ENCODE measurements around the gene LRRC46. TPM values are rescaled to one million over a fixed set of nuclear protein-coding genes. Genes with fewer than 3 reads are reported as not detected.

LRRC46 gene
- total and polyA plus RNA-seq, 2 of the 13 experiments (the other 11 are each of a cell fraction or from before 2014, with no cell fraction given), result 0.09 TPM

DNA sequence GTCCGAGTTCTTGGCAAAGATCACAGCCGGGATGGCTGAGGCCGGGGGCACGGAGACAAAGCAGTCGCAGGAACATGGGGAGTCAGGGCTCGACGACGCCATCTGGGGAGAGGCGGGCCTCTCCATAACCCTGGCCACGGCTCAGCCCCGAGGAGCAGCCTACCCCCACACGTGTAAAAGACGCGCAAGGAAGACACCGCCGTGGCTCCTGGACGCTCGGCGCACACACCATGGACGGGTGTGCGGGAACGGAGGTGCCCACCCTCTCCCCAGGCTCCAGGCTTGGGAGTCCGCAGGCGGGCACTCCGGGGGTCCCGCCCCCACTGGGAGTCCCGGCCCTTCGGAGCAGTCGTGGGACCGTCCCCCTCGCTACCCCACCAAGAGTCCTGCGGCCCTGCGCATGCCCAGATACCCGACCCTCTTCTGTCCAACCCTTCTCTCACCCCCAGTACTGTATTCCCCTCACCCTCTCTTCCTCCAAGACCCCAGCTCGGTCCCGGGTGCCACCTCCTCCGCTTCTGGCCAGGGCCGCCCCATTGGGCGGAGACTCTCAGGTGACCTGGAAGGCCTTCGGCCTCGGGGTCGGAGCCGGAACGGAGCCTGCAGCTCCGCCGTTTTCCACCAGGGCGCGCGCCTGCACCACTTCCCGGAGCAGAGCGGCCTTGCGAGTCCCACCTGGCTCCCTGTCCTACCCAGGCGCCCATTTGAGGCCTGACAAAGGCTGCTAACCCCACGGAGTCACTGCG is 9.4 kb downstream of the LRRC46 start, which contains the start of gene SCRN2 (continued):
- TF ChIP-seq, protein P1, sequence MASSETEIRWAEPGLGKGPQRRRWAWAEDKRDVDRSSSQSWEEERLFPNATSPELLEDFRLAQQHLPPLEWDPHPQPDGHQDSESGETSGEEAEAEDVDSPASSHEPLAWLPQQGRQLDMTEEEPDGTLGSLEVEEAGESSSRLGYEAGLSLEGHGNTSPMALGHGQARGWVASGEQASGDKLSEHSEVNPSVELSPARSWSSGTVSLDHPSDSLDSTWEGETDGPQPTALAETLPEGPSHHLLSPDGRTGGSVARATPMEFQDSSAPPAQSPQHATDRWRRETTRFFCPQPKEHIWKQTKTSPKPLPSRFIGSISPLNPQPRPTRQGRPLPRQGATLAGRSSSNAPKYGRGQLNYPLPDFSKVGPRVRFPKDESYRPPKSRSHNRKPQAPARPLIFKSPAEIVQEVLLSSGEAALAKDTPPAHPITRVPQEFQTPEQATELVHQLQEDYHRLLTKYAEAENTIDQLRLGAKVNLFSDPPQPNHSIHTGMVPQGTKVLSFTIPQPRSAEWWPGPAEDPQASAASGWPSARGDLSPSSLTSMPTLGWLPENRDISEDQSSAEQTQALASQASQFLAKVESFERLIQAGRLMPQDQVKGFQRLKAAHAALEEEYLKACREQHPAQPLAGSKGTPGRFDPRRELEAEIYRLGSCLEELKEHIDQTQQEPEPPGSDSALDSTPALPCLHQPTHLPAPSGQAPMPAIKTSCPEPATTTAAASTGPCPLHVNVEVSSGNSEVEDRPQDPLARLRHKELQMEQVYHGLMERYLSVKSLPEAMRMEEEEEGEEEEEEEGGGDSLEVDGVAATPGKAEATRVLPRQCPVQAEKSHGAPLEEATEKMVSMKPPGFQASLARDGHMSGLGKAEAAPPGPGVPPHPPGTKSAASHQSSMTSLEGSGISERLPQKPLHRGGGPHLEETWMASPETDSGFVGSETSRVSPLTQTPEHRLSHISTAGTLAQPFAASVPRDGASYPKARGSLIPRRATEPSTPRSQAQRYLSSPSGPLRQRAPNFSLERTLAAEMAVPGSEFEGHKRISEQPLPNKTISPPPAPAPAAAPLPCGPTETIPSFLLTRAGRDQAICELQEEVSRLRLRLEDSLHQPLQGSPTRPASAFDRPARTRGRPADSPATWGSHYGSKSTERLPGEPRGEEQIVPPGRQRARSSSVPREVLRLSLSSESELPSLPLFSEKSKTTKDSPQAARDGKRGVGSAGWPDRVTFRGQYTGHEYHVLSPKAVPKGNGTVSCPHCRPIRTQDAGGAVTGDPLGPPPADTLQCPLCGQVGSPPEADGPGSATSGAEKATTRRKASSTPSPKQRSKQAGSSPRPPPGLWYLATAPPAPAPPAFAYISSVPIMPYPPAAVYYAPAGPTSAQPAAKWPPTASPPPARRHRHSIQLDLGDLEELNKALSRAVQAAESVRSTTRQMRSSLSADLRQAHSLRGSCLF (CRISPR knock-in tag; IDR thresholded peaks at IDR 0.05; ENCODE audit: borderline replicate concordance), result 0 out of 2 replicates have a peak, but pooled peaks have one; percentile 78
- TF ChIP-seq JARID2 (CRISPR knock-in tag; IDR thresholded peaks at IDR 0.05; ENCODE audit: insufficient replicate concordance) (peak; percentile 85), ZNF615 (CRISPR knock-in tag; IDR thresholded peaks at IDR 0.05; ENCODE audit: borderline replicate concordance) (no peak), SOX13 (IDR thresholded peaks at IDR 0.05) (no peak), SOX13 (CRISPR knock-in tag; conservative IDR thresholded peaks at IDR 0.05 in 1 of 2, IDR thresholded peaks at IDR 0.05 in 1 of 2) (peak in 1 of 2 experiments; percentile 54; a peak in 2 of 4 replicates), ZNF567 (CRISPR knock-in tag; IDR thresholded peaks at IDR 0.05; ENCODE audit: borderline replicate concordance) (no peak; the same call in 1 of the 2 replicates), SNAI1 (CRISPR knock-in tag; IDR thresholded peaks at IDR 0.05; ENCODE audit: borderline replicate concordance) (peak; percentile 77; the same call in 1 of the 2 replicates), FOXK2 (IDR thresholded peaks at IDR 0.05) (no peak), MTA3 (CRISPR knock-in tag; IDR thresholded peaks at IDR 0.05) (no peak), HNRNPUL1 (IDR thresholded peaks at IDR 0.05; ENCODE audit: low read depth, low read length) (no peak)
- TF ChIP-seq, protein P2, sequence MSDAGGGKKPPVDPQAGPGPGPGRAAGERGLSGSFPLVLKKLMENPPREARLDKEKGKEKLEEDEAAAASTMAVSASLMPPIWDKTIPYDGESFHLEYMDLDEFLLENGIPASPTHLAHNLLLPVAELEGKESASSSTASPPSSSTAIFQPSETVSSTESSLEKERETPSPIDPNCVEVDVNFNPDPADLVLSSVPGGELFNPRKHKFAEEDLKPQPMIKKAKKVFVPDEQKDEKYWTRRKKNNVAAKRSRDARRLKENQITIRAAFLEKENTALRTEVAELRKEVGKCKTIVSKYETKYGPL (CRISPR knock-in tag; IDR thresholded peaks at IDR 0.05), result no peak
- TF ChIP-seq, protein P3, sequence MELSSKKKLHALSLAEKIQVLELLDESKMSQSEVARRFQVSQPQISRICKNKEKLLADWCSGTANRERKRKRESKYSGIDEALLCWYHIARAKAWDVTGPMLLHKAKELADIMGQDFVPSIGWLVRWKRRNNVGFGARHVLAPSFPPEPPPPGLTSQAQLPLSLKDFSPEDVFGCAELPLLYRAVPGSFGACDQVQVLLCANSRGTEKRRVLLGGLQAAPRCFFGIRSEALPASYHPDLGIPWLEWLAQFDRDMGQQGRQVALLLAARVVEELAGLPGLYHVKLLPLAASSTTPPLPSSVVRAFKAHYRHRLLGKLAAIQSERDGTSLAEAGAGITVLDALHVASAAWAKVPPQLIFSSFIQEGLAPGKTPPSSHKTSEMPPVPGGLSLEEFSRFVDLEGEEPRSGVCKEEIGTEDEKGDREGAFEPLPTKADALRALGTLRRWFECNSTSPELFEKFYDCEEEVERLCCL (CRISPR knock-in tag; IDR thresholded peaks at IDR 0.05; ENCODE audit: borderline replicate concordance), result no peak
- TF ChIP-seq, protein P4, sequence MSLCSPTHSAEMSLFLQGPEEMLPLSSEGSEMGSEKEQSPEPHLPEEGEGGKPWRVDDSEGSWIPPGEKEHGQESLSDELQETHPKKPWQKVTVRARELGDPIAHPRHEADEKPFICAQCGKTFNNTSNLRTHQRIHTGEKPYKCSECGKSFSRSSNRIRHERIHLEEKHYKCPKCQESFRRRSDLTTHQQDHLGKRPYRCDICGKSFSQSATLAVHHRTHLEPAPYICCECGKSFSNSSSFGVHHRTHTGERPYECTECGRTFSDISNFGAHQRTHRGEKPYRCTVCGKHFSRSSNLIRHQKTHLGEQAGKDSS (CRISPR knock-in tag; IDR thresholded peaks at IDR 0.05; ENCODE audit: borderline replicate concordance, low read depth), result 0 out of 2 replicates have a peak, but pooled peaks have one; percentile 68
- TF ChIP-seq, protein P5, sequence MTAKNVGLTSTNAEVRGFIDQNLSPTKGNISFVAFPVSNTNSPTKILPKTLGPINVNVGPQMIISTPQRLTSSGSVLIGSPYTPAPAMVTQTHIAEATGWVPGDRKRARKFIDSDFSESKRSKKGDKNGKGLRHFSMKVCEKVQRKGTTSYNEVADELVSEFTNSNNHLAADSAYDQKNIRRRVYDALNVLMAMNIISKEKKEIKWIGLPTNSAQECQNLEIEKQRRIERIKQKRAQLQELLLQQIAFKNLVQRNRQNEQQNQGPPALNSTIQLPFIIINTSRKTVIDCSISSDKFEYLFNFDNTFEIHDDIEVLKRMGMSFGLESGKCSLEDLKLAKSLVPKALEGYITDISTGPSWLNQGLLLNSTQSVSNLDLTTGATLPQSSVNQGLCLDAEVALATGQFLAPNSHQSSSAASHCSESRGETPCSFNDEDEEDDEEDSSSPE (CRISPR knock-in tag; IDR thresholded peaks at IDR 0.05), result peak; percentile 58; the same call in 1 of the 2 replicates
- TF ChIP-seq, protein P6, sequence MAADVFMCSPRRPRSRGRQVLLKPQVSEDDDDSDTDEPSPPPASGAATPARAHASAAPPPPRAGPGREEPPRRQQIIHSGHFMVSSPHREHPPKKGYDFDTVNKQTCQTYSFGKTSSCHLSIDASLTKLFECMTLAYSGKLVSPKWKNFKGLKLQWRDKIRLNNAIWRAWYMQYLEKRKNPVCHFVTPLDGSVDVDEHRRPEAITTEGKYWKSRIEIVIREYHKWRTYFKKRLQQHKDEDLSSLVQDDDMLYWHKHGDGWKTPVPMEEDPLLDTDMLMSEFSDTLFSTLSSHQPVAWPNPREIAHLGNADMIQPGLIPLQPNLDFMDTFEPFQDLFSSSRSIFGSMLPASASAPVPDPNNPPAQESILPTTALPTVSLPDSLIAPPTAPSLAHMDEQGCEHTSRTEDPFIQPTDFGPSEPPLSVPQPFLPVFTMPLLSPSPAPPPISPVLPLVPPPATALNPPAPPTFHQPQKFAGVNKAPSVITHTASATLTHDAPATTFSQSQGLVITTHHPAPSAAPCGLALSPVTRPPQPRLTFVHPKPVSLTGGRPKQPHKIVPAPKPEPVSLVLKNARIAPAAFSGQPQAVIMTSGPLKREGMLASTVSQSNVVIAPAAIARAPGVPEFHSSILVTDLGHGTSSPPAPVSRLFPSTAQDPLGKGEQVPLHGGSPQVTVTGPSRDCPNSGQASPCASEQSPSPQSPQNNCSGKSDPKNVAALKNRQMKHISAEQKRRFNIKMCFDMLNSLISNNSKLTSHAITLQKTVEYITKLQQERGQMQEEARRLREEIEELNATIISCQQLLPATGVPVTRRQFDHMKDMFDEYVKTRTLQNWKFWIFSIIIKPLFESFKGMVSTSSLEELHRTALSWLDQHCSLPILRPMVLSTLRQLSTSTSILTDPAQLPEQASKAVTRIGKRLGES (CRISPR knock-in tag; IDR thresholded peaks at IDR 0.05; ENCODE audit: borderline replicate concordance), result no peak

Data from HepG2 (cell line).